Measurements from ENCODE around the gene PAPPA.
A peak's percentile ranks its signal among the peaks of the same experiment; 100 is the strongest.

PAPPA gene

GRCh38 chr9:116232424-116233159 lies 79.0 kb downstream of the PAPPA start:
- DNase-seq, result peak; percentile 79

DNA sequence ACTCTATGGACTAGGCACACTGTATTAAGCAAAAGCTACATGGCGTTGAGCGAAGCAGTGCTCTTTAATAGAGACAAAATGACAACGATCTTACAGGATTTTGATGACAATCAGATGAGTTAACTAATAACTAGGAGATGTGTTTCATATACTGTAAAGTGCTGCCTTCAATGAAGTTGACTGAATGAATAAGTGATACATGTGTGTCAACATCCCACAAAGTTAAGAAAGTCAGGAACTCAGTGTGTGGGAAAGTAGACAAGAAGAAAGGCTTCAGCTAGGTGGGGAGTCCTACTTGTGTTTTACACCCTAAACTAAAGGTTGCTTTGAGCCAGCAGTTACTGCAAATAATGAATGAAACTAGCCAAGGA lies 79.6 kb downstream of the PAPPA start:
- peak; percentile 24 for DNase-seq

DNA sequence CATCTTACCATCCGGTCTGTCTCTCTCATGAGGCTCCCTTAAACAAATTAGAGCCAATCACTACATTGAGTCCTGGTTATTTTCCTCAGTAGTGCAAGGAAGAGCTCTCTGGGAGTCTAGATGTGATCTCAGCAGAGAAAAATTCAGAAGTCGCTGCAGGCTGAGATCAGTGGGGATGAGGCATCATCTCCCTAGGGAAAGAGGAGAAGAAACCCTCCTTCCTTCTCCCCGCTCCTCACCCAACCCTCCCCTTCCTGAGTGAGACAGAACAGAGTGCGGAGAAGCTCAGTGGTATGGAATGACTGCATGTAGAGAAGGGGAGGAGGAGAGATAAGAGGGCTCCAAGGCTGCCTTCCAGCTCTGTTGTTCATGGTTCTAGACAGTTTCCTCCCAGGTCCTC lies 80.5 kb downstream of the PAPPA start:
- DNase-seq, result peak; percentile 100

- no peak for DNase-seq
Measured at GRCh38 chr9:116236979-116237378, 83.4 kb downstream of the PAPPA start.

DNA sequence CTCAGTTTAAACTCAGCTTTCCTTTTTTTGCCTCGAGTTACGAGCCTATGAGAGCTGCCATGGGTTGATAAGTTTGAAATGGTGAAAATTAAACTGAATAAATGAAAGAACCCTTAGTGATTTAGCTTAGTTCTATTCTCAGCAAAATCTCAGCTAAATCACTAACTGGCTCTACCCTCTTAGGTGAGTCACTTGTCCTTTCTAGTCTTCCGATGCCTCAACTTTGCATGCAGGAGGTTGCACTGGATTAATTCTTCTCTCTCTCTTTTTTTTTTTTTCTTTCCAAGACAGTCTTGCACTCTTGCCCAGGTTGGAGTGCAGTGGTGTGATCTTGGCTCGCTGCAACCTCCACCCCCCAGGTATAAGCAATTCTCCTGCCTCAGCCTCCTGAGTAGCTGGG lies 83.9 kb downstream of the PAPPA start:
- peak; percentile 19 for DNase-seq

DNA sequence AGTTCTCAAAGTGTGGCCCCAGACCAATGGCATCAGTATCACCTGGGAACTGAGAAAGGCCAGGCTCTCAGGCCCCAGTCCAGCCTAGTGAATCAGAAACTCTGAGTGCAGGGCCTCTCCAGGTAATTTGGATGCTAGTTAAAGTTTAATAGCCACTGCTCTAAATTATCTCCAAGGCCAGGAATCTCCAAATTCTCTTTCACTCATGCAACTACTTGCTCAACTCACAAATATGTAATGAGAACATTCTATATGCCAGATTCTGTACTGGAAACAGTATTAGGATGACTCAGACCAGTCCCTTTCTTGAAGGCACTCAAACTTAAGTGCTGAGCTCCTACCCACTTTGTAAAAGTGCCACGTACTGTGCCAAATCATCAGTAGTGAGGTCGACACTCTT lies 84.6 kb downstream of the PAPPA start:
- DNase-seq, result peak; percentile 93

GRCh38 chr9:116238776-116239340 lies 85.3 kb downstream of the PAPPA start:
- peak; percentile 47 for DNase-seq

GRCh38 chr9:116243708-116244107 lies 90.1 kb downstream of the PAPPA start:
- DNase-seq, result no peak

GRCh38 chr9:116247284-116247683 lies 93.7 kb downstream of the PAPPA start:
- DNase-seq, result no peak

- no peak for DNase-seq
Measured at GRCh38 chr9:116247791-116248374, 94.3 kb downstream of the PAPPA start.

GRCh38 chr9:116250891-116251290 lies 97.3 kb downstream of the PAPPA start:
- DNase-seq, result peak; percentile 61

DNA sequence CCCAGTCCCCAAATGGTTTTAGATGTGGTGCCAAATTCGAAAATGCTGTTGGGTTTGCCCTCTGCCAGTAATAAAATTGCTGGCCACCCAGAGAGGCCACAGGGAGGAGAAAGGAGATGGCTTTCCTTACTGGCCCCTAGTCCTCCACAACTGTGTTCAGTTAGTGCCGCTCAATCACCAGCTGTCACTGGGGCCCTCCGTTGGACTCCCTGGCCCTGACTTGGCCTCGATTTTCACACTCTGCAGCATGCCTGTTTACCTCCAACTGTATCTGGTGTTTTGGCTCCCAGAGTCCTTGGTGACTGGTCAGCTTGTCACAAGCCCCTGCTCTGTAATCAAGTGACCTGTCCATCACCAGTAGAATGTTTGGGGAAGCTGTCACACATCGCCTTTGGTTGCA lies 97.8 kb downstream of the PAPPA start:
- no peak for DNase-seq

- DNase-seq, result no peak
Measured at GRCh38 chr9:116260531-116260930, 106.9 kb downstream of the PAPPA start.

DNA sequence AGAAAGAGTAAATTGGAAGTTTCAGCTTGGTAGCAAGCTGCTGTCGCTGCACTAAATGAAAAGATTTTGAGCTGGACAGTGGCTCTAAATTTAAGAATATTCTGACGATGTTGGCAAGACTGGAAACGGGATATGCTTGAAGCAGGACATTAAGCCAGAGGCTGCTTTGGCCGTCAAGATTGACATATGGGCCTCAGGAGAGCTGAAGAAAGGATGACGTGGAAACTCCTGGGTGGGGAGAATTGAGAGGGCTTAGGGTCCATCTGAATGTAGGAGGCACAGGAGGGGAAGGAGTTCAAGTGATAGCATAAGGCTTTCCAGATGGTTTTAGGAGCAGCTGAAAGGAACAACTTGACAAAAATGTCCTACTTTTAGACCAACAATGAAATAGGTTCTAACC lies 108.9 kb downstream of the PAPPA start:
- no peak for DNase-seq

GRCh38 chr9:116264361-116264760 lies 110.8 kb downstream of the PAPPA start:
- DNase-seq, result no peak

- peak; percentile 82 for DNase-seq
Measured at GRCh38 chr9:116267021-116267420, 113.4 kb downstream of the PAPPA start.

DNA sequence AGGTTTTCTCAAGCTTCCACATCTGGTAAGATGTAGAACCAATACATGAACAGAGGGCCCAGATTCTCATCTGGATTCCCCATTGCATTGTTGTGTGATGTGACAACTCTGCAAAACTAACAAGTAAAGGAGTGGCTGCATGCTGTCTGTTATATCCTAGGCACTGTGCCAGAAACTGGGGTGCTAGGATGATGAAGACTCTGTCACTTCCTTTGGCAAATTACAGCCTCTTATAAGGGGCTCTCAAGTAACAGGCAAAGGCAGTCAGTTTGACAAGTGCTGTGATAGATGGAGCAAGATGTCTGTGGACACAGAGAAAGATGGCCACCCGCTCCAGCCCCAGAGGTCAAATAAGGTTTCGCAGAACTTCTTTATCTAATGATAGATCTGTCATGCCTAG lies 115.7 kb downstream of the PAPPA start:
- peak; percentile 77 for DNase-seq

- DNase-seq, result no peak
Measured at GRCh38 chr9:116270546-116270945, 117.0 kb downstream of the PAPPA start.

GRCh38 chr9:116271340-116271739 lies 117.7 kb downstream of the PAPPA start:
- DNase-seq, result no peak

DNA sequence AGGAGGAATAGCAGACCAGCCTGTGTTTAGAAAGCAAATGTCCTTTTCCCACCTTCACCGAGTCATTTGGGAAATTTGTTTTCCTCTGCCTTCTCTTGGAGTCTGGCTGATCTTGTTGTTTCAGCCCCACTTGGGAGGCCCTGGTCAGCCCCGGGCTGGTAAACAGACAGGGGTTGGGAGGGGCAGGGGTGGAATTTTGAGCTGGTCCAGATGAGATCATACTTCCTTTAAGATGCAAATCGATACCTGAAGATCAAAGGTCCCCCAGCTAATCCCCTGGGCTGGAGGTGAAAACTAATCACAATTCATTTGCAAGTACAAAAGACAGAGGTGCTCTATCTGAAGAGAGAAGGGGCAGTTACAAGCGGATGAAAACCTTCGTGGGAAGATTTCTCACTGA lies 118.4 kb downstream of the PAPPA start:
- no peak for DNase-seq

- peak; percentile 62 for DNase-seq
Measured at GRCh38 chr9:116274293-116274692, 120.7 kb downstream of the PAPPA start.

DNA sequence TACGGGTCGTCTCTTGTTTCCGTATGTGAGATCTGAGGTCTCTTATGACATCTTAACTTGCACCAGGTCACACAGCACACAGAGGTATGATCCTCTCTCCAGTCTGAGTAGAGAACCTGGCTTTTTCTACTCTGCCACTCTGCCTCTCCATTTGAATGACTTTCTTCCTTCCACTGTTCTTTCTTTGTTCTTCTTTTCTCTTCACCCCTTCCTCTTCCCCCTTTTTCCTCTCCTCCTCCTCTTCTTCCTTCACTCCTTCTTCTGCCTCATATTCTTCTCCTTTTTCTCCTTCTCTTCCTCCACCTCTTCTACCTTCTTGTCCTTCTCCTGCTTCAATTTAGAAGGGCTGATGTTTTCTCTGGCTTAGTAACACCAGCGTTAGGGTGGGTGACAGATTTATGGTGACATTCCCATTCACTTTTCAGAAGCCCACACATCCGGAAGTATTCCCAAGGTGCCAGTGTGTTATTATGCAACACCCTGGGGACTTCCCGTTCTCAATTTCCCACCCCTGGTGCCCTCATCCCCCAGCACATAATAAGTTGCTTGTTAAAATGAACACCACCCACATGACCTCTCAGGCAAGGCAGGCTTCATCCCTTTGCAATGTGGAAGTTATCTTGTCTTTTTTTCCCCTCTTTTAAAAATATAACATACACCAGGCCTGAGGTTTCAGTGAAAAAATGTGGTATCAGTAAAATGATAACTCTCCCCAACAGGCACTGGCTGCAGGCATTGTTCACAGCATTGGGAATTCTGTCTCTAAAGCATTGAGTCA lies 122.0 kb downstream of the PAPPA start:
- peak; percentile 75 for DNase-seq

- no peak for DNase-seq
Measured at GRCh38 chr9:116276196-116276493, 122.6 kb downstream of the PAPPA start.

DNA sequence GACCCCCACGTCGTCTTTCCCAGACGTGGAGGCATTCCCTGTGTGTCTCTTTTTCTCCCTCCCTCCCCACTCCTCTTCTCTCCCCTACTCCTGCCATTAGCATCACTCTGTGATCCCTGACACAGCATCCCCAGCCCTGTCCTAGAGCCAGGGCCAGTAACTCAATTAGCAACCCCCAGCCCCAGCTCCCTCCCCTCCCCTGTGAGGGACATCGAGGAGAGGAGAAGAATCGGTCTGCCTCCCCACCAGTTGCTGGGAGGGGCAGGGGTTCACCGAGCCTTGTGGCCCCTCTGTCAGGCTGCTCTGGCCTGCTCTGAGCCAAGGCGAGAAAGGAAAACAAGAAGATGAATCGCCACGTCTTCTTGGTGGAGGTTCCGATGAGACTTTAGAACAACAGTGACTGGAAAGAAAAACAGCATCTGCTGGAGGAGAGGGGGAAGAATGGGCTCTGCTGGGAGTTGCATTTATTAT lies 123.1 kb downstream of the PAPPA start:
- DNase-seq, result peak; percentile 38

All from fibroblast of skin of right biceps (primary cell).